Measurements from ENCODE around the gene RNF223. TPM values are rescaled to one million over a fixed set of nuclear protein-coding genes. Genes with fewer than 3 reads are reported as not detected.

Gene RNF223
- total RNA-seq, 2 donors from 2014 or later = 3.4 to 5.3 TPM

GRCh38 chr1:1090424-1091343, 16.6 kb upstream of the RNF223 start:
- DNase-seq (peak in 1 of 2 donors; percentile 2), ATAC-seq (no peak)
- intact Hi-C loops (cut with DNase I, micrococcal nuclease) = no loop called here

DNA sequence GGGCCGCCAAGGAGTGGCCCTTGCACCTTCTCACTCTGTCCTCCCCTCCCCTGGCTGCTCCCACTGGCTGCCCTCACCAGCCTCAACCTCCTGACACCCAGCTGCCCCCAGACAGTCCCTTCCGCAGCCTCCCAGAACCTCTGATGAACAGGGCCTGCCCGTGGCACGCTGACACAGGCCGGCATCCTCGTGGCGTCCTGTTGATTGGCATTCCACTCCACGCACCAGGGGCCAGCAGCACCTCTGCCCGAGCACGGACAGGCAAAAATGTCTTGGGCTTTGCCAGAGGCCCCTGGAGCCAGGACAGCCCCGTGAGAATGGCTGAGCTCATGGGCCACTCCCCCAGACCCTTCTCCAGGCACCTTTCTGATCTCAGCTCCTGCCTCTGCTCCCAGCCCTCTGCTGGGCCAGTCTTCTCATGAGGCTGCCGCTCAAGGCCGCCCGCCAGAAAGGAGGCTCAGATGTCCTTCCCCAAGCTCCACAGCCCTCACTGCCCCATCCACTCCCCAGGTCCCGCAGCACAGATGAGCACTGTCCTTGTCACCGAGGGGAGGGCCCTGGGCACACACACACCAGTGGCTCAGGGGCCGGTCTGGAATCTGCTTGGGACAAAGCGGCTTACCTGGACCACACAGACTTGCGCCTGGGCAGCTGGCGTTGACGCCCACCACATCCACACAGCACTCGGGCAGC, 15.8 kb upstream of the RNF223 start:
- ATAC-seq (no peak), DNase-seq (peak in 1 of 2 donors; percentile 19)
- intact Hi-C loops (cut with DNase I, micrococcal nuclease) = no loop called here

GRCh38 chr1:1088801-1089680, 14.9 kb upstream of the RNF223 start:
- intact Hi-C loops (cut with DNase I, micrococcal nuclease) = no loop called here
- ATAC-seq (no peak), DNase-seq (peak; percentile 3 to 18)

- intact Hi-C loops (cut with DNase I, micrococcal nuclease) = no loop called here
- ATAC-seq (no peak), DNase-seq (peak in 1 of 2 donors; percentile 16)
Observed at GRCh38 chr1:1088029-1088800, 14.1 kb upstream of the RNF223 start.

DNA sequence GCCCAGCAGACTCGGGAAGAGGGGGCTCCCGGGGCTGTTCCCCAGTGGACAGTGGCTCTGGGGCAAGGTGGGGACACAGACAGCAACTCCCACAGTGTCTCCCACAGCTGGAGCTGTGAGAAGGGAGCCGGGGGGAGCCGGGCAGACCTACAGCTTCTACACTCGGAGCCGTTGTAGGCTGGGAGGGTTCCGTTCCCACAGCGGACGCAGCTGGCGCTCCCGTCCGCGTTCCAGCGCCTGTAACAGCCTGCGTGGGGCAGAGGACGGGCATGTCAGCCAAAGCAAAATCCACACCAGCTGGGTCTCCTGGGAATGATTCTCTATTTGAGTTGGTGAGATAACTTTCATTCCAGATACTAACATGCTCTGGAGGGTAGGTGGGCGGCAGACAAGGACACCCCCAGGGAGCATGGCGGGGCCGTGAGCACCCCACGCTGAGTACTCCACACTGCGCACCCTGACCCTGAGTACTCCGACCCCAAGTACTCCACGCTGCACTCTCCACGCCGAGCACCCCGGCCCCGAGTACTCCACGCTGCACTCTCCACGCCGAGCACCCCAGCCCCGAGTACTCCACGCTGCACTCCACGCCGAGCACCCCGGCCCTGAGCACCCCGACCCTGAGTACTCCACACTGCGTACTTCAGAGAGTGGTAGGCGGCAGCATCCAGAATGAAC, 13.4 kb upstream of the RNF223 start:
- ATAC-seq (no peak), DNase-seq (peak in 1 of 2 donors; percentile 18)
- intact Hi-C loops (cut with DNase I, micrococcal nuclease) = no loop called here

DNA sequence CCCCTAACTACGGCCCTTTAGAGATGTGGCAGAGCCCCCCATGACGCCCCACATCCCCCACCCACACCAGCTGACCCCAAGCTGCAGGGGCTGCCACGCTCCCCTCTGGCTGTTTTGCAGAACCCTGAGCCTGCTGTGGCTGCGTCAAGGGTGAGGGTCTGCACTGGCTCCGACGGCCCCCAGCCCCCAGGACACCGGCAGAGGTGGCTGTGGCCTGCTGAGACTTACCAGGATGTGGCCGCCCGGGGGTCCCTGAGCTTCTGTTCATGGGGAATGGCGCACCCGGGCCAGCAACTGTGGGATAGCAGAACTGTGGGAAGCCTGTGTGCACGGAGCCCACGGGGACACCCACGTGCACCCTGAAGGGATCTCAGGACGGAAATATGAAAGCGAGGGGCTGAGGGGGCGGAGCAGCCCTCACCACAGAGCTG, 12.8 kb upstream of the RNF223 start:
- peak in 1 of 2 donors; percentile 15 for DNase-seq
- ATAC-seq = no peak
- intact Hi-C loops (cut with DNase I, micrococcal nuclease) = no loop called here

DNA sequence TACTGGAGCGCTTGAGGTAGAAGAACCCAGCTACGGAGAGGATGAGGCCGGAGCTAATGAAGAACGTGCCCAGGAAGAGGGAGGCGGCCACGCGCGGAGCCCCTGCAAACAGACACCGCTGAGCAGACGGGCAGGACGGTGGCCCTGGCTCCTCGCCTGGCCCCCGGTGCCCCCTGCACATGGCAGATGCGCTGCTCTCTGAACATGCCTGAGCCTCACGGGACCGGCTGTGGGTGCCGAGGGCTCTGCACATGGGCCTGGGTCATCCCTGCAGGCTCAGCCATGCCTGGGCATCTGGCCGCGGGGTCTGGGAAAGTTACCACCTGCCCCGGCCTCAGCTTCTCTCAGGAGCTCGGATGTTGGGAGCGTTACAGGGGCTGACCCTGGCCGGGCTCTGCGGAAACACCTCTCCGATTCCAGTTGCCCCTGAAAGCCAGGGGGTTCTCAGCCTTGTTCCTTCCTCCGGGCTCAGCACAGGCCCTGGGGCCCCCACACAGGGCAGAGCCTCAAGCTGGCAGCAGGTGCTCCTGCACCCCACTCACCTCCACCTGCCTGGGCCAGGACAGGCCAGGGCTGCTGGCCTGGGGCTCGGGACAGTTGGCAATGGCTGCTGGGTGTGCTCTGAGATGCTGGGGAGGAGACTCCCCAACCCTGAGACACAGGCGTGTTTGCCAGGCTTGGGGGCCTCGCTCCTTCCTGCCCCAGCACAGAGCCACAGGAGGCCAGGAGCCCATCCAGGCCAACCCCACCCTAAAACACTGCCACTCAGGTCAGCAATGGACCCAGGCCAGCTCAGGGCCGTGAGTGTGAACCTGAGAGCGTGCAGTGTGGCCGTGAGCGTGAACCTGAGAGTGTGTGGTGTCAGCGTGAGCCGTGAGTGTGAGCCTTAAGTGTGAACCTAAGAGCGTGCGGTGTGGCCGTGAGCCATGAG, 12.1 kb upstream of the RNF223 start:
- intact Hi-C loops (cut with DNase I, micrococcal nuclease) = no loop called here
- DNase-seq (peak in 1 of 2 donors; percentile 22), ATAC-seq (no peak)

GRCh38 chr1:1085171-1085841, 11.2 kb upstream of the RNF223 start:
- DNase-seq (peak; percentile 3 to 22), ATAC-seq (no peak)
- intact Hi-C loops (cut with DNase I, micrococcal nuclease) = no loop called here

GRCh38 chr1:1084372-1085170, 10.5 kb upstream of the RNF223 start:
- ATAC-seq (no peak), DNase-seq (peak in 1 of 2 donors; percentile 22)
- intact Hi-C loops (cut with DNase I, micrococcal nuclease) = no loop called here

DNA sequence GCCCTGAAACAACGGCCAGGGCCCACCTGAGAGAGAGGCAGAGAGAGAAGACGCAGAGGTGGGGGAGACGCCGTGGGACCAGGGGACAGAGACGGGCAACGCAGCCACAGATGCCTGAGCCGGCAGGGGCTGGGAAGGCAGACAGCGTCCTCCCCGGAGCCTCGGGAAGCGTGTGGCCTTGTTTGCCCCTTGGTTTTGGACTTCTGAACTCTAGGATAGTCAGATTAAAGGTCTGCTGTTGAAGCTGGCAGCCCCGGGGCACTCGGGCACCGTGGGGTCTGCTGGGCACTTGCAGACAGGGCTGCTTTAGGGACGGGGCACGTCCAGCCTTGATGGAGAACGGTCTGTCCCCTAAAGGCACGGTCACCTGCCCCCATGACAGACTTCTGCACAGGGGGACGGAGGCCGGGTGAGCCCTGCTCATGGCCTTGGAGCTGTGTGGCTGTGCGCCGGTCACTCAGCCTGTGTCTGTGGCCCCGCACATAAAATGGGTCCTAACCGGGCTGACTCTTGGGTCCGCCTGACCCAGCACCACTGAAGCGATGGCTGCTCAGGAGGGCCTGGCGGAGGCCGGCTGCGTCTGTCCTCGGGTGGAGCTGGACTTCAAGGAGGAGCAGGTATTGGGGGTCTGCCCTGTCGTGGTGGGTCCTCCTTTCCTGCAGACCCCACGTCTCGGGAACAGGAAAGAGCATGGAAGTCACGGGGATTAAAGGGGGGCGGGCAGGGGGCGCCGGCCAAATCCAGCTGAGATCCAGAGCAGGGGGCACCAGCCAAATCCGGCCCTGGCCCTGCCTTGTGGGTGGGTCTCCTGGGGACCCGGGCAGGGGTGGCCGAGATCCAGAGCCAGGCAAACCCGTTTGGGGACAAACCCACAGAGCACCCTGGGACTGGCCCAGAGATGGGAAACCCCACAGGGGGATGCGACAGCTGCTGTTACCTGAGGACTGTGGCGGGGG, 9.6 kb upstream of the RNF223 start:
- intact Hi-C loops (cut with DNase I, micrococcal nuclease) = no loop called here
- DNase-seq (peak in 1 of 2 donors; percentile 21), ATAC-seq (no peak)

- intact Hi-C loops (cut with DNase I, micrococcal nuclease) = no loop called here
- DNase-seq (peak; percentile 6 to 20), ATAC-seq (no peak)
Observed at GRCh38 chr1:1082776-1083415, 8.8 kb upstream of the RNF223 start.

DNA sequence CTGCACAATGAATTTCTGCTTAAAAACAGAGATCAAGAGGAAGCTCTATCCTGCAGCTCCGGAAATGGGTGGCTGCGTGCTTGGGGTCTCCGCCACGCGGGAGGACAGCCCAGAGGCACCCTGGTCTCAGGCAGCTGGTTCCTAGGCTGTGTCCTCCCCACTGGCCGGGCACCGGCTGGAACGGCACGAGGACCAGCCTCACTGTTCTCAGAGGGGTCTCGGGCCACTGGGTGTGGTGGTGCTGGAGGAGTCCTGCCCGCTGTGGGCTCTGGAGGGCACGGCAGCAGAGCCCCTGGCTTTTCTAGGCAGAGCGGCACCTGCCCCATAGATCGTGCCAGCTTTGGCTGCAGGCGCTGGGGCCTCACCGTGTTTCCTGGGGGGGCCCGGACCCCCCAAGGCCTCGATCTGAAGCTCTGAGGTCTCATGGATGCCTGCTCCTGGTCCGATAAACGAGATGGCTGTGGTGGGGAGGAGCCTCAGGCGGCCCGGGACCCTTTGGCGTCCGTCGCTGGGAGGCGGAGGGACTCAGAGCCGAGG, 8.2 kb upstream of the RNF223 start:
- intact Hi-C loops (cut with DNase I, micrococcal nuclease) = no loop called here
- ATAC-seq (no peak), DNase-seq (peak; percentile 4 to 27)

GRCh38 chr1:1081311-1082238, 7.5 kb upstream of the RNF223 start:
- intact Hi-C loops (cut with DNase I, micrococcal nuclease) = no loop called here
- ATAC-seq (no peak), DNase-seq (peak; percentile 4 to 27)

All from left colon (tissue), 2 donors.